Measurements from ENCODE around the gene LARGE1.
"Not testable (repeated sequence)": the region's sequence is repeated elsewhere in the genome, so short reads cannot be mapped to it uniquely, and the experiment has no call there.

GRCh38 chr22:33363256-33363655, 557.0 kb downstream of the LARGE1 start:
- TF ChIP-seq, protein P1, sequence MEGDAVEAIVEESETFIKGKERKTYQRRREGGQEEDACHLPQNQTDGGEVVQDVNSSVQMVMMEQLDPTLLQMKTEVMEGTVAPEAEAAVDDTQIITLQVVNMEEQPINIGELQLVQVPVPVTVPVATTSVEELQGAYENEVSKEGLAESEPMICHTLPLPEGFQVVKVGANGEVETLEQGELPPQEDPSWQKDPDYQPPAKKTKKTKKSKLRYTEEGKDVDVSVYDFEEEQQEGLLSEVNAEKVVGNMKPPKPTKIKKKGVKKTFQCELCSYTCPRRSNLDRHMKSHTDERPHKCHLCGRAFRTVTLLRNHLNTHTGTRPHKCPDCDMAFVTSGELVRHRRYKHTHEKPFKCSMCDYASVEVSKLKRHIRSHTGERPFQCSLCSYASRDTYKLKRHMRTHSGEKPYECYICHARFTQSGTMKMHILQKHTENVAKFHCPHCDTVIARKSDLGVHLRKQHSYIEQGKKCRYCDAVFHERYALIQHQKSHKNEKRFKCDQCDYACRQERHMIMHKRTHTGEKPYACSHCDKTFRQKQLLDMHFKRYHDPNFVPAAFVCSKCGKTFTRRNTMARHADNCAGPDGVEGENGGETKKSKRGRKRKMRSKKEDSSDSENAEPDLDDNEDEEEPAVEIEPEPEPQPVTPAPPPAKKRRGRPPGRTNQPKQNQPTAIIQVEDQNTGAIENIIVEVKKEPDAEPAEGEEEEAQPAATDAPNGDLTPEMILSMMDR (conservative IDR thresholded peaks at IDR 0.05 in 1 of 2, IDR thresholded peaks at IDR 0.05 in 1 of 2; ENCODE audit: low read depth in 1 of 2, low read length in 2 of 2), result not testable (repeated sequence)
- not testable (repeated sequence) for TF ChIP-seq EZH2 (IDR thresholded peaks at IDR 0.05; ENCODE audit: low read length, missing control alignments)

Data from fibroblast of lung (primary cell).